ENCODE data around the gene ITPR2. TPM values are rescaled to one million over a fixed set of nuclear protein-coding genes. Genes with fewer than 3 reads are reported as not detected.
"Not testable (repeated sequence)": the region's sequence is repeated elsewhere in the genome, so short reads cannot be mapped to it uniquely, and the experiment has no call there.

ITPR2 gene
- total and polyA plus RNA-seq, 2 experiments from 2014 or later: 5.0 to 9.1 TPM

- TF ChIP-seq EZH2phosphoT487 (IDR thresholded peaks at IDR 0.05; ENCODE audit: insufficient read depth, low read depth): no peak
- no peak for TF ChIP-seq EZH2 (IDR thresholded peaks at IDR 0.05; ENCODE audit: insufficient read depth, poor library complexity, severe bottlenecking)
- Histone ChIP-seq H3F3A (ENCODE audit: insufficient read depth) (no peaks in the 10 kb centered on the region), H3K4me1 (ENCODE audit: insufficient read depth) (no peaks in the 10 kb centered on the region), H3K4me3 (no peak overlapping the region), H4K20me1 (ENCODE audit: insufficient read depth) (no peaks in the 10 kb centered on the region), H3K79me2 (ENCODE audit: insufficient read depth) (no peaks in the 10 kb centered on the region), H3K27me3 (replicated peaks; ENCODE audit: insufficient read depth) (no peaks in the 10 kb centered on the region), H3K9me2 (ENCODE audit: insufficient read depth) (0 out of 2 replicates have a peak, but pooled peaks cover 3% of the 10 kb centered on the region), H3K9me3 (ENCODE audit: low read depth) (no peaks in the 10 kb centered on the region), H3K4me2 (ENCODE audit: unreplicated experiment) (no peak overlapping the region), H2AFZ (no peak overlapping the region), H3K9ac (no peak overlapping the region), H3K27ac (no peak overlapping the region), H3K36me3 (ENCODE audit: low read depth) (no peaks in the 10 kb centered on the region)
- in situ Hi-C loops (cut with MboI): no loop called here
- WGBS, 2 experiments (ENCODE audit: low coverage in 1 of 2, low lambda C conversion rate in 2 of 2, missing lambda C conversion rate in 2 of 2): 93 to 95% methylated on average over 1 of the region's 1 CpG
- DNase-seq: no peak
These were observed 65.9 kb downstream of the ITPR2 start for GRCh38 chr12:26767116-26767515.

GRCh38 chr12:26762186-26762585 is 70.8 kb downstream of the ITPR2 start:
- TF ChIP-seq EZH2phosphoT487 (IDR thresholded peaks at IDR 0.05; ENCODE audit: insufficient read depth, low read depth): no peak
- TF ChIP-seq EZH2 (IDR thresholded peaks at IDR 0.05; ENCODE audit: insufficient read depth, poor library complexity, severe bottlenecking): no peak
- WGBS, 2 experiments (ENCODE audit: low coverage in 1 of 2, low lambda C conversion rate in 2 of 2, missing lambda C conversion rate in 2 of 2): 94 to 96% methylated on average over 1 of the region's 1 CpG
- no peaks in the 10 kb centered on the region for H3K9me3 ChIP-seq (ENCODE audit: low read depth)
- no peak for DNase-seq
- H4K20me1 ChIP-seq (ENCODE audit: insufficient read depth): no peaks in the 10 kb centered on the region
- no peak overlapping the region for H2AFZ ChIP-seq
- H3K4me3 ChIP-seq: no peak overlapping the region
- no peaks in the 10 kb centered on the region for H3K9me2 ChIP-seq (ENCODE audit: insufficient read depth)
- no peak overlapping the region for H3K4me2 ChIP-seq (ENCODE audit: unreplicated experiment)
- no peak overlapping the region for H3K9ac ChIP-seq
- in situ Hi-C loops (cut with MboI): no loop called here
- no peak overlapping the region for H3K27ac ChIP-seq
- H3K36me3 ChIP-seq (ENCODE audit: low read depth): no peaks in the 10 kb centered on the region
- no peaks in the 10 kb centered on the region for H3K27me3 ChIP-seq (replicated peaks; ENCODE audit: insufficient read depth)
- H3F3A ChIP-seq (ENCODE audit: insufficient read depth): no peaks in the 10 kb centered on the region
- no peaks in the 10 kb centered on the region for H3K79me2 ChIP-seq (ENCODE audit: insufficient read depth)
- no peaks in the 10 kb centered on the region for H3K4me1 ChIP-seq (ENCODE audit: insufficient read depth)

GRCh38 chr12:26761775-26762174 is 71.2 kb downstream of the ITPR2 start:
- no peak overlapping the region for H3K27ac ChIP-seq
- no peaks in the 10 kb centered on the region for H3K36me3 ChIP-seq (ENCODE audit: low read depth)
- 74 to 89% methylated on average over 3 of the region's 3 CpGs for WGBS, 2 experiments (ENCODE audit: low coverage in 1 of 2, low lambda C conversion rate in 2 of 2, missing lambda C conversion rate in 2 of 2)
- H3K27me3 ChIP-seq (replicated peaks; ENCODE audit: insufficient read depth): no peaks in the 10 kb centered on the region
- no peak for TF ChIP-seq EZH2 (IDR thresholded peaks at IDR 0.05; ENCODE audit: insufficient read depth, poor library complexity, severe bottlenecking)
- no peak overlapping the region for H2AFZ ChIP-seq
- in situ Hi-C loops (cut with MboI): no loop called here
- H3F3A ChIP-seq (ENCODE audit: insufficient read depth): no peaks in the 10 kb centered on the region
- H4K20me1 ChIP-seq (ENCODE audit: insufficient read depth): no peaks in the 10 kb centered on the region
- no peak for DNase-seq
- no peak overlapping the region for H3K9ac ChIP-seq
- H3K79me2 ChIP-seq (ENCODE audit: insufficient read depth): no peaks in the 10 kb centered on the region
- no peak overlapping the region for H3K4me3 ChIP-seq
- no peaks in the 10 kb centered on the region for H3K4me1 ChIP-seq (ENCODE audit: insufficient read depth)
- no peaks in the 10 kb centered on the region for H3K9me3 ChIP-seq (ENCODE audit: low read depth)
- H3K9me2 ChIP-seq (ENCODE audit: insufficient read depth): no peaks in the 10 kb centered on the region
- no peak overlapping the region for H3K4me2 ChIP-seq (ENCODE audit: unreplicated experiment)

- WGBS, 2 experiments (ENCODE audit: low coverage in 1 of 2, low lambda C conversion rate in 2 of 2, missing lambda C conversion rate in 2 of 2): 80 to 81% methylated on average over 3 of the region's 3 CpGs
- no peak for TF ChIP-seq EZH2phosphoT487 (IDR thresholded peaks at IDR 0.05; ENCODE audit: insufficient read depth, low read depth)
- TF ChIP-seq EZH2 (IDR thresholded peaks at IDR 0.05; ENCODE audit: insufficient read depth, poor library complexity, severe bottlenecking): no peak
- H3K4me3 ChIP-seq: no peak overlapping the region
- no peak overlapping the region for H3K27ac ChIP-seq
- no peaks in the 10 kb centered on the region for H3K9me3 ChIP-seq (ENCODE audit: low read depth)
- no peaks in the 10 kb centered on the region for H4K20me1 ChIP-seq (ENCODE audit: insufficient read depth)
- H3K79me2 ChIP-seq (ENCODE audit: insufficient read depth): no peaks in the 10 kb centered on the region
- H3K27me3 ChIP-seq (replicated peaks; ENCODE audit: insufficient read depth): no peaks in the 10 kb centered on the region
- H3K9ac ChIP-seq: no peak overlapping the region
- no peaks in the 10 kb centered on the region for H3K4me1 ChIP-seq (ENCODE audit: insufficient read depth)
- H3F3A ChIP-seq (ENCODE audit: insufficient read depth): no peaks in the 10 kb centered on the region
- no peaks in the 10 kb centered on the region for H3K9me2 ChIP-seq (ENCODE audit: insufficient read depth)
- no peak for DNase-seq
- no peaks in the 10 kb centered on the region for H3K36me3 ChIP-seq (ENCODE audit: low read depth)
- H3K4me2 ChIP-seq (ENCODE audit: unreplicated experiment): no peak overlapping the region
- in situ Hi-C loops (cut with MboI): no loop called here
- H2AFZ ChIP-seq: no peak overlapping the region
These were observed 72.2 kb downstream of the ITPR2 start for GRCh38 chr12:26760657-26761293.

- H3K27ac ChIP-seq; H2AFZ ChIP-seq; H3K4me2 ChIP-seq (ENCODE audit: unreplicated experiment); H3K9me3 ChIP-seq (ENCODE audit: low read depth); H3K79me2 ChIP-seq (ENCODE audit: insufficient read depth); H3K4me3 ChIP-seq; H3K27me3 ChIP-seq (replicated peaks; ENCODE audit: insufficient read depth); H3K36me3 ChIP-seq (ENCODE audit: low read depth); H4K20me1 ChIP-seq (ENCODE audit: insufficient read depth); DNase-seq; H3F3A ChIP-seq (ENCODE audit: insufficient read depth); H3K4me1 ChIP-seq (ENCODE audit: insufficient read depth); H3K9ac ChIP-seq; in situ Hi-C loops (cut with MboI); H3K9me2 ChIP-seq (ENCODE audit: insufficient read depth): not testable (repeated sequence)
- whole genome bisulfite sequencing, 2 experiments (ENCODE audit: low coverage in 1 of 2, low lambda C conversion rate in 2 of 2, missing lambda C conversion rate in 2 of 2): 80 to 81% methylated on average over 3 of the region's 3 CpGs
These were observed 77.6 kb downstream of the ITPR2 start for GRCh38 chr12:26755362-26755761.
